Measurements from ENCODE around the gene MTUS2. TPM values are rescaled to one million over a fixed set of nuclear protein-coding genes. Genes with fewer than 3 reads are reported as not detected.

MTUS2 gene
- total RNA-seq, 4 donors from 2014 or later, result 0.44 to 1.1 (median 0.48) TPM; not detected in 1

DNA sequence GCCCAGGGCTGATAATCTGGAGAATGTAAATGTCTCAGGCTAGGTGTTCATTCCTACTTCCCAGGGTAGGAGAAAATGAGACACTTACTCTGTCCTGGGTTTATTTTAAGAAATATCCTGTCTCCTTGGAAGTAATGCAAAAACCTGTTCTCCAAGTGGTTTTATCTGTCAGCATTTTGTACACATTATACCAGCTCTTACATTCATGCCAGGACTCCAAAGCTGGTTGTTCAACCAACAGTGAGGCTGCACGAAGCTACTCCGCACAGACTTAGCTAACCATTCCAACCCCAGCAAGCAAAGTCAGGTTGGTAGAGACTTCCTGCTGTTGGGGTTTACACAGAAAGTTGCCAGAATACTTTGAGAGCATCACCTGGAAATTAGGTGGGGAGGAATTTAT is 719.7 kb downstream of the MTUS2 start:
- DNase-seq (ENCODE audit: low spot score), result no peak
- TF ChIP-seq, protein P1, sequence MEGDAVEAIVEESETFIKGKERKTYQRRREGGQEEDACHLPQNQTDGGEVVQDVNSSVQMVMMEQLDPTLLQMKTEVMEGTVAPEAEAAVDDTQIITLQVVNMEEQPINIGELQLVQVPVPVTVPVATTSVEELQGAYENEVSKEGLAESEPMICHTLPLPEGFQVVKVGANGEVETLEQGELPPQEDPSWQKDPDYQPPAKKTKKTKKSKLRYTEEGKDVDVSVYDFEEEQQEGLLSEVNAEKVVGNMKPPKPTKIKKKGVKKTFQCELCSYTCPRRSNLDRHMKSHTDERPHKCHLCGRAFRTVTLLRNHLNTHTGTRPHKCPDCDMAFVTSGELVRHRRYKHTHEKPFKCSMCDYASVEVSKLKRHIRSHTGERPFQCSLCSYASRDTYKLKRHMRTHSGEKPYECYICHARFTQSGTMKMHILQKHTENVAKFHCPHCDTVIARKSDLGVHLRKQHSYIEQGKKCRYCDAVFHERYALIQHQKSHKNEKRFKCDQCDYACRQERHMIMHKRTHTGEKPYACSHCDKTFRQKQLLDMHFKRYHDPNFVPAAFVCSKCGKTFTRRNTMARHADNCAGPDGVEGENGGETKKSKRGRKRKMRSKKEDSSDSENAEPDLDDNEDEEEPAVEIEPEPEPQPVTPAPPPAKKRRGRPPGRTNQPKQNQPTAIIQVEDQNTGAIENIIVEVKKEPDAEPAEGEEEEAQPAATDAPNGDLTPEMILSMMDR (IDR thresholded peaks at IDR 0.05), result no peak
- no peak for ATAC-seq (ENCODE audit: low FRiP score)

DNA sequence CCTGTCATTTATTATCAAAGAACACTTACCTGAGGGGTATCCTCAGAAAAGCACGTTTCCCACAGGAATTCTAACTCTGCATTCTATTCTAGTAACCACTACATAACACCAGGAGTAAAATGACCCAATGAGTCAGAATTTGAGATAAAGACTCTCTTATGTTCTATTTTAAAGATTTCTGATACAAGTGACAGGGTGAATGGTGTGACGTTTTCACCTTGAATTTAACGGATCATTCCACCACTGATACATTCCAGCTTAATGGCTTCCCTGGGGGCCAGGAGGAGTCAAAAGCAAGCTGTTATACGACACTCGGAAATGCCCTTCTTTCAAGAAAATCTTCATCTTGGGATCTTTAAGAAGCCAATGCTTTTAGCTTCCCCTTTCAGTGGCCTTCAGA is 720.2 kb downstream of the MTUS2 start:
- ATAC-seq (ENCODE audit: low FRiP score), result no peak
- TF ChIP-seq, protein P1 (IDR thresholded peaks at IDR 0.05), result no peak
- DNase-seq (ENCODE audit: low spot score), result no peak

DNA sequence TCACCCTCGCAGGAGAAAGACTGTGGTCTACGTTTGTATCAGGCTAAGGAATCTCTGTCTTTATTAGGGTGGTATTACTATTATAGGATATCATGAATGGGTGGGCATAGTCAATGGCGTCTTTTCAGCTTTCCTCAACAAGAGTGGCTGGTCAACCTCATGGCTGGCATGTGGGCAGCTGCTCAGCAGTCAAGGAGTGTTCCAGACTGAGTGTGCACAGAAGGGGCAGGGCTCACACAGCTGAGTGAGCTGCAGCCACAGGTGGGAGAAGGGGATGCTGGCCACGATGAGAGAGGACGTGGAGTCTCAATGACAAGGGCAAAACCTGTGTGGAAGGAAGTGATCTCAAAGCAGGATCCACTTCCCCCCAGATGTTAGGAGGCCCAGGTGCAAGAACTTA is 720.7 kb downstream of the MTUS2 start:
- no peak for DNase-seq (ENCODE audit: low spot score)
- TF ChIP-seq, protein P1 (IDR thresholded peaks at IDR 0.05), result no peak

DNA sequence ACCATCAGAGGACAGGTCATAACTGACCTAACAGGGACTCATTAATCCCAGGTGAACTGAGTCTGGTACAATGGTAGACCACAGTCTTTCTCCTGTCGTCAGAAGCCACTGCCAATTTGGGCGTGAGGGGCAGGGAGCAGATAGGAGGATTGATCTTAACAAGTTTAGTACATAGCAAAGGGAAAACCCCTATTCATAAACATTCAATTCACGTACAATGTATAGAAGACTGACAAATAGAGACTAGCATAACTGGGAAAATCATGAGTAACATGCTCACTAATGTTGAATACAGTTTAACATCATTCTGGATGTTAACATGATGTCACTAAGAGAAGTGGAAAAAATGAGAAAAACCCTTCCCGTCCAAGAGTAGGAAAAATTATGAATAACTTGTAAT is 721.3 kb downstream of the MTUS2 start:
- TF ChIP-seq, protein P1 (IDR thresholded peaks at IDR 0.05), result no peak

More for the DNA sequence above, 720.7 kb downstream of the MTUS2 start:
- ATAC-seq (ENCODE audit: low FRiP score), result no peak

DNA sequence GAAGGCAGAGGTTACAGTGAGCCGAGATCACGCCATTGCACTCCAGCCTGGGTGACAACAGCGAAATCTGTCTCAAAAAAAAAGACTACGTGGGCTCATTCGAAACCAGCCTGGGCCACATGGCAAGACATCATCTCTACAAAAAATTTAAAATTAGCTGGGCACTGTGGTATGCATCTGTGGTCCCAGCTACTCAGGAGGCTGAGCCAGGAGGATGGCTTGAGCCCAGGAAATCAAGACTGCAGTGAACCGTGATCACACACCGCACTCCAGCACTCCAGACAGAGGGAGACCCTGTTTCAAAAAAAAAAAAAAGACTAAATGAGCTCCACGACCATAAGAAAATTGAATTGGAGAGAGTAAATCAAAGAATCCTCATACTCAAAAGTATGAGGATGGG is 722.2 kb downstream of the MTUS2 start:
- ATAC-seq (ENCODE audit: low FRiP score), result no peak
- TF ChIP-seq, protein P1 (IDR thresholded peaks at IDR 0.05), result no peak
- no peak for DNase-seq (ENCODE audit: low spot score)

More for the DNA sequence above, 721.3 kb downstream of the MTUS2 start:
- ATAC-seq (ENCODE audit: low FRiP score) (no peak), DNase-seq (ENCODE audit: low spot score) (no peak)

DNA sequence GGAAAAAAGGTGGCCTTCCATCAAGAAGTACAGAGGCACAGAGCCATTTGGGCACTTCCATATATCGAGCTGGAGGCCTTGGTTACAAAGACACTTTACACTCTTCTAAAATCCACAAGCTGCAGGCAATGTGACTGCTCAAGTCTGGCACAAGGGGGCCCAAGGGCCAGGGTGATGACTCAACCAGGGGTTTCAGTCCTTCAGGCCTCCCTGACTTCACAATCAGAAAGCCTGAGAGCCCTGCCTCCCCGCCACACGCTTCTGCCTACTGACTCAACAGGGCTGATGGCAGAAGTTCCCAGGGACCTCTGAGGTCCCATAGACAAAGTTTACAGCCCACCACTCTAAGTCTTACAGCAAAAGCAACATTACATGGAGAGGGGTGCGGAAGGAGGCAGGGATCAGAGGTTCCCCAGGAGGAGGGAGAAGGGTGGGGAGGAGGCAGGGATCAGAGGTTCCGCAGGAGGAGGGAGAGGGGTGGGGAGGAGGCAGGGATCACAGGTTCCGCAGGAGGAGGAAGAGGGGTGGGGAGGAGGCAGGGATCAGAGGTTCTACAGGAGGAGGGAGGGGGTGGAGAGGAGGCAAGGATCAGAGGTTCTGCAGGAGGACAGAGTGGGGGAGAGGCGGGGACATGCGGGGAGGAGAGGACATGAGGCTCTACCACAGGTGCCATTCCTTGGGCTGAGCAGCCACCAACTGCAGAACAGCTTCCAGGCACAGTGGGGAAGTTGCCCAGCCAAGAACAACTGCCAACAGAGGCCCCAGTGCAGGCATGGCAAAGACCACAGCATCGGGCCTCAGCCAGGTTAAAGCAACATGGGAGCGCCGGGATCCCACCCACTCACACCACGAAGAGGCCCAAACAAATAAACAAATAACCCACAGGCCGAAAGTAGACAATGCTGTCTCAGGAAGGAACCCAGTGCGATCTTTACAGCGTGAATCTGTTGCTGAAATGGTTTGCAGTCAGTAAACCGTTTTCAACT is 723.4 kb downstream of the MTUS2 start:
- ATAC-seq (ENCODE audit: low FRiP score), result no peak
- TF ChIP-seq, protein P1 (IDR thresholded peaks at IDR 0.05), result no peak
- DNase-seq (ENCODE audit: low spot score), result no peak

DNA sequence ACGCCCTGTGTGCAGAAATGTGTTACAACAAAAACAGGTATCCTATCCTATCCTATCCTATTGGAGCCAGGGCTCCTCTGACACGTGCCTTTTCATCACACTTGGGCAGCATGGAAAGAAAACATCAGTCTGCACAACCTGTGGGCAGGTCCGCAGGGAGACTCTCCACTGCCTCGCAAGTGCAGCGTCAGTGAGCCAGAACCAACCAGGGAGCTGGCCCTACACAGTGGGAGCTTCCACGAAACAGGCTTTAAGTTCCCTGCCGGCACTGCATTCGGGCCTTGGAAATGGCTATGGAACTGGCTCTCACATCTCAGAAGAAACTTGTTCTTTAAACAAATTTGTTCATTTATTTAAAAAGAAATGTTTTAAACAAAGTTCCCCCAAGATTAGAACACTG is 725.8 kb downstream of the MTUS2 start:
- TF ChIP-seq, protein P1 (IDR thresholded peaks at IDR 0.05), result no peak
- no peak for DNase-seq (ENCODE audit: low spot score)
- no peak for ATAC-seq (ENCODE audit: low FRiP score)
